Psoas muscle (tissue), 8 donors: ENCODE data around the gene MAML3. TPM values are rescaled to one million over a fixed set of nuclear protein-coding genes. Genes with fewer than 3 reads are reported as not detected.

Source experiments
- ATAC-seq, 4 donors: fragments of 200-7000 bp; cut with Tn5 transposase; one replicate each; pipeline ENCODE4 v1.9.1; 2020; ENCODE audit warnings: moderate library complexity in 3 of 4, mild to moderate bottlenecking in 2 of 4
- DNase-seq, 2 donors: peaks; one replicate each; pipeline ENCODE4 v3.0.0-alpha.2; 2020
- H3K27ac ChIP-seq: fragments of 200-600 bp; one replicate; pipeline ENCODE4 v1.8.0; 2022
- H3K27me3 ChIP-seq, 3 donors: fragments of 200-600 bp in 1 of 3; one replicate each; pipeline versions ENCODE4 v1.6.1 to v1.8.0; 2013 to 2022; ENCODE audit warnings: low read length in 2 of 3, mild to moderate bottlenecking in 2 of 3, moderate library complexity in 1 of 3; ENCODE audit not compliant: insufficient read depth in 3 of 3
- H3K36me3 ChIP-seq, 2 donors: fragments of 200-600 bp in 1 of 2; one replicate each; pipeline versions ENCODE4 v1.6.1 to v1.8.0; 2013 to 2022; ENCODE audit warnings: low read depth in 1 of 2, mild to moderate bottlenecking in 1 of 2, moderate library complexity in 1 of 2; ENCODE audit not compliant: insufficient read depth in 1 of 2
- H3K4me1 ChIP-seq: fragments of 200-600 bp; one replicate; pipeline ENCODE4 v1.8.0; 2022
- H3K4me3 ChIP-seq: fragments of 200-600 bp; one replicate; pipeline ENCODE4 v1.8.0; 2022; ENCODE audit warnings: mild to moderate bottlenecking
- H3K9me3 ChIP-seq: fragments of 200-600 bp; one replicate; pipeline ENCODE4 v1.8.0; 2022
- CTCF ChIP-seq: fragments of 200-600 bp; IDR thresholded peaks from one replicate; pipeline ENCODE4 v1.8.0; 2022; ENCODE audit warnings: antibody characterized with exemption
- WGBS, 3 donors: extraction: QIAGEN DNeasy Blood & Tissue Kit; methylation state at CpG; one replicate each; pipeline versions ENCODE4 v1.1.6 to v1.1.7; 2013; 5-methylcytosine and 5-hydroxymethylcytosine counted together
- intact Hi-C, 2 donors: fragments of 100-400 bp; cut with DNase I; formaldehyde crosslinking; loops; one replicate each; pipeline versions ENCODE4 v1.11.0 to v1.14.2; 2022
- polyA plus RNA-seq, 3 donors: library from polyadenylated mRNA; stranded (reverse); fragments of 200-250 nt; gene quantifications; one replicate each; pipeline ENCODE4 v1.2.3, GENCODE V29; 2013
- total RNA-seq, 4 donors: library from RNA; stranded (reverse); fragmentation: NEBNext Ultra II Directional in 2 of 4; extraction: Animal tissue kit (Norgen Biotek cat#: 25700) in 2 of 4; gene quantifications; one replicate each; pipeline versions ENCODE4 v1.2.1 to v1.2.4, GENCODE V29; 2021 to 2023
- donor health status: healthy with polysubstance abuse.
- donor health status: DM: no; HTN: no; CAD: no; lungs with moderate emphysema.
- donor health status: Bipolar disorder and iron deficiency.
- donor health status: healthy.
- donor health status: DM: yes; HTN: yes; CAD: no.
- donor health status: DM: no; HTN: no; CAD: no.
- donor health status: DM: no; HTN: no; CAD: no.
- donor health status: DM: yes; HTN: yes; CAD: no.

Gene MAML3
- total and polyA plus RNA-seq, 7 donors, result 0.43 to 2.7 (median 0.74) TPM

- ATAC-seq, result no peak
- H3K36me3 ChIP-seq, result no peaks in the 10 kb centered on the region
- 97 to 100% (median 98%) methylated on average over 3 of the region's 3 CpGs for WGBS, 3 donors
These were observed 98.0 kb downstream of the MAML3 start for GRCh38 chr4:140056015-140056414.

GRCh38 chr4:140054861-140055260 lies 99.1 kb downstream of the MAML3 start:
- Histone ChIP-seq H3K9me3 (no peaks in the 10 kb centered on the region), H3K27ac (no peak overlapping the region), H3K27me3 (no peaks in the 10 kb centered on the region), H3K4me1 (peaks cover 14% of the 10 kb centered on the region), H3K4me3 (no peak overlapping the region), H3K36me3 (no peaks in the 10 kb centered on the region)
- WGBS, 3 donors, result 46 to 79% (median 53%) methylated on average over 1 of the region's 1 CpG
- no peak for ATAC-seq
- no peak for DNase-seq
- intact Hi-C loops, result loop anchor here (5.0 kb wide), 2 partner anchors 42 to 97 kb away; partner anchors contain the start of gene MAML3 (in 1 of the 2)
- TF ChIP-seq CTCF, result no peak

More at GRCh38 chr4:140056015-140056414, 98.0 kb downstream of the MAML3 start:
- Histone ChIP-seq H3K9me3 (no peaks in the 10 kb centered on the region), H3K27ac (no peak overlapping the region), H3K4me3 (no peak overlapping the region), H3K4me1 (peaks cover 13% of the 10 kb centered on the region), H3K27me3 (no peaks in the 10 kb centered on the region)
- DNase-seq, result no peak
- TF ChIP-seq CTCF, result no peak
- intact Hi-C loops, result loop anchor here in 1 of 2 donors (5.0 kb wide), 1 partner anchor 41 kb away; no protein-coding TSS in a partner anchor

- intact Hi-C loops, result loop anchor here (2.0 to 5.0 kb wide), 2 partner anchors 99 to 100 kb away; partner anchors contain the start of gene MAML3 (in 1 of the 2)
- Histone ChIP-seq H3K36me3 (no peaks in the 10 kb centered on the region), H3K27me3 (no peaks in the 10 kb centered on the region), H3K4me1 (peaks cover 17% of the 10 kb centered on the region), H3K9me3 (no peaks in the 10 kb centered on the region), H3K27ac (no peak overlapping the region), H3K4me3 (no peak overlapping the region)
- TF ChIP-seq CTCF, result no peak
- ATAC-seq (no peak), DNase-seq (no peak)
- 83 to 91% (median 86%) methylated on average over 4 of the region's 4 CpGs for WGBS, 3 donors
These were observed 100.8 kb downstream of the MAML3 start for GRCh38 chr4:140053185-140053584.

- peaks cover 27% of the 10 kb centered on the region for H3K4me1 ChIP-seq
- H3K4me3 ChIP-seq, result no peak overlapping the region
- H3K9me3 ChIP-seq, result no peaks in the 10 kb centered on the region
- DNase-seq, result peak; percentile 21 to 61
- no peak overlapping the region for H3K27ac ChIP-seq
- ATAC-seq, result no peak
- intact Hi-C loops, result loop anchor here (2.0 to 5.0 kb wide), 2 partner anchors 100 to 101 kb away; partner anchors contain the start of gene MAML3 (in 1 of the 2)
- H3K36me3 ChIP-seq, result no peaks in the 10 kb centered on the region
- H3K27me3 ChIP-seq, result no peaks in the 10 kb centered on the region
- TF ChIP-seq CTCF, result peak; percentile 52
- WGBS, 3 donors, result 57 to 66% (median 65%) methylated on average over 3 of the region's 3 CpGs
These were observed 101.9 kb downstream of the MAML3 start for GRCh38 chr4:140052050-140052449.
